SK-MEL-5 (cell line): ENCODE measurements around the gene SND1. TPM values are rescaled to one million over a fixed set of nuclear protein-coding genes. Genes with fewer than 3 reads are reported as not detected.
"Not testable (repeated sequence)": the region's sequence is repeated elsewhere in the genome, so short reads cannot be mapped to it uniquely, and the experiment has no call there.

Experiments
- DNase-seq: peaks from one replicate; pipeline ENCODE4 v3.0.0-alpha.2; 2016; ENCODE audit warnings: low read depth, low spot score
- in situ Hi-C: cut with HindIII; loops from 2 replicates; pipeline ENCODE4 v1.10.0; 2016; ENCODE audit warnings: low sequenced_read_pairs, high pct_unique_total_duplicates, low pct_unique_long_range_greater_than_20kb
- total RNA-seq: library from RNA; depleted of rRNA; stranded (reverse); fragments of >200 nt; shearing (Covaris generic); gene quantifications from 2 replicates; pipeline ENCODE4 v1.2.3, GENCODE V29; 2014

The SND1 gene
- total RNA-seq, 1 experiment from 2014 or later, result 263 TPM

DNA sequence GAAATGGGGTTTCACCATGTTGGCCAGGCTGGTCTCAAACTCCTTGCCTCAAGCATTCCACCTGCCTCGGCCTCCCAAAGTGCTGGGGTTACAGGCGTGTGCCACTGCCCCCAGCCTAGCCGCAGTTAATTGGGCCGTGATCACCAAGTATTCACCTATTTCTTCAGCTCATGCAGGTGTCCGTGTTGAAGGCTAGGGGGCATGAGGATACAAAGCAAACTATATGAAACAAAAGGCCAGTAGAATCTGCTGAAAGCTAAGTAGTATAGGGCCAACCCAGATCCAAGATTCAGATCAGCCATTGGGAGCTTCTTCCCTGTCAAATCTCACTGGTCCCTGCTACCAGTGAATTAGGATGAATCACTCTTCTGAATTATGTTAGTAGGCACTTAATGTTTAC is 305.9 kb downstream of the SND1 start:
- in situ Hi-C loops, result no loop called here
- no peak for DNase-seq

DNA sequence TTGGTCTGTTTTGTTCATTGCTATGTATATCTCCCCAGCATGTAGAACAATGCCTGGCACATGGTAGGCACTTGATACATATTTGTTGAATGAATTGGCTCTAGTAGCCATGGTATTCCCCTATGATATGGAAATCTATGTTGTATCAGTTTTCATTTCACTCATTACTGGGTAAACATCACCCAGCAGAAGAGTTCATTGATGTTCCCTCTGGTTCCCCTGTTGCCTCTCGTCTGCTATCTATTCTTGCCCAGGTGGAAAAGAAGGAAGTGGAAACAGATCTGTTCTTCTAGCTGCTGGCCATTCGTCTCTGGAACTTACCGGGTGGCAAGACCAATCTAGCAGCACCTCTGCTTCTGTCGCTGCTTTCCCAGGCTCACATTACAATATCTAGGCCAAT is 307.8 kb downstream of the SND1 start:
- no peak for DNase-seq
- in situ Hi-C loops, result no loop called here

DNA sequence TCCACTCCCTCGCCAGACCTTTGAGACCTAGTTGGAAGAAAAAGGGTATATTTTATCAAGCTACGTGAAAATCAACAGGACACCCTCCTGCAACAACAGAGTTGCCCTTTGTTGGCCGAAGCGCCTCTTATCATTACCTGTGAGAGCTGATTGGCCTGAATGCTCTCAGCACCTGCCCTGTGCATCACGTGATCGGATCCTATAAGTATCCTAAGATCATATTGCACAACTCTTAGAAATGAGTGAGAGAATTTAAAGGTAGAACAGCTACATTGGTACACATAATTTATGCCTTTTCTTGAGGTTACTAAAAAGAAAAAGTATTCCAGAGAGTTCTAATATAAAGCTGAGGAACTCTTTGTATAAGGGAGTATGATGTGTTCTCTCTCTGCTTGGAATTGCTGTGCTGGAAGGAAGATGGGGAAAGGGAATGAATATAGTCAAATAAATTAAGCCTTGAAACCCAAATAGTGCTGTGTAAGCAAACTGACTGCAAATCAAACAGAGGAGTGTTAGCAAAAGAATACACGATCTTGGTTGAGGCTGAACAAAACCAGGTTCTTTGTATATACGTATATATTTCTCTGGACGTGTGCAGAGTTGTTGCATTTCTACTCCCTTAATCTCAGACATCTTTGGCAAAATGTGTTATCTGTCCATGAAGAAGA is 309.9 kb downstream of the SND1 start:
- in situ Hi-C loops, result no loop called here
- no peak for DNase-seq

DNA sequence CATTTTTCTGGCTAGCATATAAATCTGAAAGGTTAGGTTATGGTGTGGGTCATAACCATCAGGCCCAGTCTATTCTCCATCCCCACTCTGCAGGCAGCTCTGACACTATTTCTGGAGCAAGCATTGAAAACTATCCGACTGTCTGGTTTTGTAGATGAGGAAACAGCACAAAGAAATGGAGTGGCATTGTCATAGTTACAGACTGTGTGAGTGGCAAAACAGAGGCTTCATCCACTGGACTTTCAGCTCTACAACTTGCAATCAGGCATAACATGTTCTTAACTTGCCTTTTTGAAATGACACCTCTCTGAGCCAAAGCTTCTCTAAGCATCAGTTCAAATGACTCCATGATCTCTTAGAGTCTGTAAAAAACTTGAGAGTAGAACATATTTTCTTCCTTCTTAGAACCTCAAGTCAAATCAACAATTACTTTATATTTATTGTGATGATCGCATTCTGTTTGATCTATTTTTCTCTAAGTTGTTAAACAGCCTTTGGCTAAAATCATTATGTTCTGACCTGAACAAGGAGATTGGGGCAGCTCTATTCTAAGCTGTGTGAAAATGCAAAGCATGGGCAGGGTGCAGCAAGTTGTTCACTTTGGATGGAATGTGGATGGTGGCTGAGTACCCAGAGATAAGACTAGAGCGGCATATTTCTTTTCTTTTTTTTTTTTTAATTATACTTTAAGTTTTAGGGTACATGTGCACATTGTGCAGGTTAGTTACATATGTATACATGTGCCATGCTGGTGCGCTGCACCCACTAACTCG is 310.8 kb downstream of the SND1 start:
- DNase-seq, result no peak
- in situ Hi-C loops, result no loop called here

DNA sequence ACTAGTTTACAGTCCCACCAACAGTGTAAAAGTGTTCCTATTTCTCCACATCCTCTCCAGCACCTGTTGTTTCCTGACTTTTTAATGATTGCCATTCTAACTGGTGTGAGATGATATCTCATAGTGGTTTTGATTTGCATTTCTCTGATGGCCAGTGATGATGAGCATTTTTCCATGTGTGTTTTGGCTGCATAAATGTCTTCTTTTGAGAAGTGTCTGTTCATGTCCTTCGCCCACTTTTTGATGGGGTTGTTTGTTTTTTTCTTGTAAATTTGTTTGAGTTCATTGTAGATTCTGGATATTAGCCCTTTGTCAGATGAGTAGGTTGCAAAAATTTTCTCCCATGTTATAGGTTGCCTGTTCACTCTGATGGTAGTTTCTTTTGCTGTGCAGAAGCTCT is 311.9 kb downstream of the SND1 start:
- in situ Hi-C loops, result not testable (repeated sequence)

DNA sequence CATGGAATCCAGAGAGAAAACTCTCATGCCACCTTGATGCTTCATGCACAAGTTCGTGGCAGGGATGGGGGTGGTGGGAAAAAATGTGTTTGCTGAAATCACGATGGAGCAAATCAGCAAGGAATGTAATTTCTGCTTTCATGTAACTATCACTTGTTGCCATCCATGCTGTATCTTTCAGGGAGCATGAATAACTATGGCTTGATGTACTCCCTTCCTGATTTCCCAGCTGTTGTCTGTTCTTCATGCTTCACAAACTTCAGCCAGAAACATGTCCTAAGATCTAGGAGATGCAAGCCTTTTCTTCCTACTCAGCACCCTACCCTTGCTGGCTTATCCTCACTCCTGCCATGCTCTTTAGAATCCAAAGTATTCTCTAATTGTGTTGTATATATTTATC is 315.3 kb downstream of the SND1 start:
- in situ Hi-C loops, result no loop called here

More for the DNA sequence above, 311.9 kb downstream of the SND1 start:
- not testable (repeated sequence) for DNase-seq

DNA sequence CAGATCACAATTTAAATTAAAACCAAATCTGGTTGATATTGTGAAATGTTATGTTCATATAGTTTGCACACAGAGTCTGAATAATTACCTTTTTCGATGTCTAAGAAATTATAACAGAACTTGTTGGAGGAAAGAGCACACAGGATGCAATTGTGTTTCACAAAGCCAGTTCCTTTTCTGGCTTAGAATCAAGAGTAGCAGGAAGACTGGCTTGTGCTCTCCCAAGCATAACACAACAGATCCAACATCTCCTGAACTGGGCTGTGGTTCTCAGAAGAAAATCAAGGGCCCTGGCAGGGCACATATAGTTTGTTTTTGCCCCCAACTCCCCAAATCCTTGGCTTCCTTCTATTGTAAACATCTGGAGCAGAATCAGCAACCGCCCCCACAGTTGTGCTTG is 316.6 kb downstream of the SND1 start:
- in situ Hi-C loops, result no loop called here
- no peak for DNase-seq

More for the DNA sequence above, 315.3 kb downstream of the SND1 start:
- DNase-seq, result no peak

DNA sequence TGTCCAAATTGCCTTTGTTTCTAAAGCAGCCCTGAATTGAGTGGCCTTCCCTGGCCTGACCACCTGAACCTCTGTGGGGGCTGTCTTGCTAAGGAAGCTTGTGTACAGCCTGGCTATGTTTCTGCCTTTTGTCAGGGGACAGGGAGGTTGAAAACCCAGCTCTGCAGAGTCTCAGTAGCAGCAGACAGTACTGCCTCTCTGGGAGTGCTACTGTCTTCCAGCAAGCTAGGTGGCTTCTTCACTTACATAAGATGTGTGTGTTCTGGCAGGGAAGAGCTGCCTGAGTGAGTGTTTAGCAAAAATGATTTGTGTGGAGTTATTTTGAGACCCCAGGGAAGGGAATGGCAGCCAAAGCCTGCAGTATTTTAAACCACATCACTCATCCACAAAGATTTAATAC is 321.8 kb downstream of the SND1 start:
- in situ Hi-C loops, result no loop called here

DNA sequence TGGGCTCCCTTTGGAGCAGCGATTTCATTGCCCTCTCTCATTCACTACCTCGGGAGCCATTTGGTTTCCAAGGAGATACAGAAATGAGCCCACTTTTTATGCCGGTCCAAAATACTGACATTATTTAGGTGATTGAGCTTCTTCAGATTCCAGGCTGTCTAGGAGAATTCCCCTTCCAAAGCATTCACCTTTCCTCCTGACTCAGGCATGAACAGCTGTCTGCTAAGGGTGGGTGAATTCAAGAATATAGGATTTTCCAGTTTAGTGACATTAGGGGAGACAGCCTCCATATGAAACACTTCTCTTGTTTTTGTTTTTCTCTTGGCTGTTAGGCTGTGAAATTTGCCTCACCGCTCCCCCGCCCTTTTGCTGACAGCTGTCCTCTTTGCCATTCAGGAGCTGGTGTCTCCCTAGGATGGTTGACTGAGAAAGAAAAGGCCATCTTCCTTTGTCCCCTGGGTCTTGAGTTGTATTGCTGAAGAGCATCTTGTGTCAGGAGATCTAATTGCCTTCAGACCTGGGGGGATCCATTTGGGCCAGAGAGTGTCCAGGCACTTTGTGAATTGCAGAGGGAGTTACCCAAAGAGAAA is 322.5 kb downstream of the SND1 start:
- in situ Hi-C loops, result no loop called here
- DNase-seq, result no peak

More for the DNA sequence above, 321.8 kb downstream of the SND1 start:
- DNase-seq, result no peak

DNA sequence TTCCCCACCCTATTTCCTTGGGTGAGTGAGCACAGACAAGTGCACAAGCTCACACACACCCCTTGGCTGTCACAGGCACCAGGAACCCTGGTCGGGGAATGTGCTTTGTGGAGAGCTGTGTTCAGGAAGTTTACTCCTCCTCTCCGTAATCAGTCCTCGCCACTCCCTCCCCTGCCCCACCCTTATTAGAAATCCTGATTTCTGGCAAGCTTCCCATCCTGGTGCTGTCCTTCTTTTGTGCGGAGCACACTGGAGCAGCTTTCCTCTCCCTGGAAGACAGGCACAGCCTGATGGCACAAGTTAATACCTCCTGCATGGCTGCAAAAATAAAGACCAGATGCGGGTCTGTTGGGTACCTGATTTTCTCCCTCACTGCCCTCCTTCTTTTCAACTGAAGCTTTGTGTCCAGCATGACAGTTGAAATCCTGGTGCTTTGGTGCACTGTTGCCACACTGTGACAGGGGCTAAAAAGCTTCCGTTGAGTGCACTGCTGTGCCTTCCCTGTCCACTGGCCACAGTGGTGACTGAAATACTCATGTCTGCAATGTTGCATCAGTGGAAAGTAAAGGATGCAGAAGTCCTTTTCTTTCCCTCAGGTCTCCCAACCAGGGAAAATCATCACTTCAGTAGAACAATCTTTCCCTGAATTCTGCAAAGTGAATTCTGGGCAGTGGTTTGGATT is 324.2 kb downstream of the SND1 start:
- in situ Hi-C loops, result no loop called here
- DNase-seq, result no peak

DNA sequence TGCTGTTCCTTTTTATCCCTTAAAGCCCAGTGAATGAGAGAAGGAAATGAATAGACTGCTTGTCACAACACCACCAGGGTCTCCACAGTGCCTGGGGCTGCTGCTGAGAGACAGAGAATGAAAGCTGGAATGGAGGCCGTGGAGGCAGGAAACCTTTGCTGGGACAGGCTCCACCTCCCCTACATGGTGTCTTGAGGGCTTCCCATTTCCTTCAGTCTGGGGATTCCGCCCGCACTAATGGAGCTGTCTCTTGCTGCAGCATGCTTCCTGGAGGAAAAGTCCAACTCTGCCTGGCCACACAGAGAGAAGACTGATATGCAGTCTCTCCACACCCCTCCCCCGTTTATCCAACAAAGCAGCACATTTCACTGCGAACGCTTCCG is 324.7 kb downstream of the SND1 start:
- no peak for DNase-seq
- in situ Hi-C loops, result no loop called here

DNA sequence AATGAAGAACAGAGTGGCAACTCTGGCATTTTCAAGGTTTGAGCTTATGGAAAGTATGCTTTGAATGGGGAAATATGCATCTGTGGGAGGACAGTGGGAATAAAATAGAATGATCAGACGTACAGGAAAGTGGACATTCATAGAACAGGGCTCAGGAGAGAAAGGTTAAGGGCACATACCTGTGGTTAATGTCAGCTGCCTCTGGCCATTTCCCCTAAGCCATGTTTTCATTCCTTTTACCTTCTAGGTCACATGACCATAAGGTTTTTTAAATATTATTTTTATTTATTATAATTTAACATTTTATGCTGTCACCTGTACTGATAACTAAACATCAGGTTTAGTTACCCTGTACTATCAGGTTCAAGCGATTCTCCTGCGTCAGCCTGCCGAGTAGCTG is 326.4 kb downstream of the SND1 start:
- DNase-seq, result no peak
- in situ Hi-C loops, result no loop called here

DNA sequence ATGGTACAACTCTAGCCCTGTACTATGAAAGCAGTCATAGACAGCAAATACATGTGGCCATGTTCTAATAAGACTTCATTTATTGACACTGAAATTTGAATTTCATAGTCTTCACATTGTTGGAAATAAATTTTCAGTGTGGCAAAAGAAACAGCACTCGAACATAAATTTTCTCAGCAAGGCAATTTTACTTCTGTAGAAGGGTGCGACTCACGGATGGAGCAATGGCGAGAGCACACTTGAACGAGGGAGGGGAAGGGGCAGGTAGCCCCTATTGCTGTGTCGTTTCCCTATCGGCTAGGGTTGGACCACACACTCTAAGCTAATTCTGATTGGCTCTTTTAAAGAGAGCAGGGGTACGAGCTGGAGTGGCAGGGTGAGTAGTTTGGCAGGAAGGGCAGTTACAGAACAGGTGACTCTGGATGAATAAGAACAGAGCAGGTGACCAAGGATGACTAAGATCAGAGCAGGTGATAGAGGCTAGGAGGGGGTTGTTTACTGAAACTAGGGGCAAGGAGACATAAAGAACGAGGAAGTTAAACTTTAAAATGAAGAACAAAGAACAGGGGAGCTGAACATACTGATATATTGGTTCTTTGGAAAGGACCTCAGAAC is 327.2 kb downstream of the SND1 start:
- in situ Hi-C loops, result no loop called here
- DNase-seq, result no peak

DNA sequence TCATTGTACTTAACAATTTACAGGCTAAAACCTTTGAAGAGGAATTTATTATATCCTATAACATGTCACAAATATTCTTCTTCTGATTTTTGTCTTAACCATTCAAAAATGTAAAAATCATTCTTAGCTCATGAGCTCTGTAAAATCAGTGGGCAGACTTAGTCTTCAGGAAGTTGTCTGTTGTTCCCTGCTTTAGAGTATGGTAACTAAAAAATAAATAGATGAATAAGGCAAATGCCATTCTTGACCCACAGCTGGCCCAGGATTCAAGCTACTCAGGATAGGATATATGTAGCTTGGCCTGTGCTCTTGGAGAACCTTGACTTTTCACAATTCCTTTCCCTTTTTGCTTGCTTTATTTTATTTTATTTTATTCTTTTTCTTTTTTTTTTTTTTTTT is 327.7 kb downstream of the SND1 start:
- in situ Hi-C loops, result no loop called here
- DNase-seq, result no peak

DNA sequence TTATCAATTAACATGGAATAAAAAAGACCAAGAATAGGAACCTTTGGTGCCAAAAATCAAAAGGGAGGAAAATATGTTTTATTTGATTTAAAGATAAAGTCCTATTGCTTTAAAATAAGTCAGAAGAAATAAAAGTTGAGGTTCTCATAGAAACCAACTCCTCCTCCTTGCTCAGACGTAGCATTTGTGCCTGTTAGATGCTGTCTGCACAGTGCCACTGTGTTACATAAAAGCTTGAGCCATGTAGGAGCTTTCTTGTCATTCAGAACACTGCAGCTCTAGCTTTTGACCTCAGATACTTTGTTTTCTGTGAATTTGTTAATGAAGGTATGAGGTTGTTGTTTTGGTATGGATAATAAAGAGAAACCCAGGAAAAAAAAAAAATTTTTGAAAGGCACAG is 328.9 kb downstream of the SND1 start:
- DNase-seq, result no peak
- in situ Hi-C loops, result no loop called here

DNA sequence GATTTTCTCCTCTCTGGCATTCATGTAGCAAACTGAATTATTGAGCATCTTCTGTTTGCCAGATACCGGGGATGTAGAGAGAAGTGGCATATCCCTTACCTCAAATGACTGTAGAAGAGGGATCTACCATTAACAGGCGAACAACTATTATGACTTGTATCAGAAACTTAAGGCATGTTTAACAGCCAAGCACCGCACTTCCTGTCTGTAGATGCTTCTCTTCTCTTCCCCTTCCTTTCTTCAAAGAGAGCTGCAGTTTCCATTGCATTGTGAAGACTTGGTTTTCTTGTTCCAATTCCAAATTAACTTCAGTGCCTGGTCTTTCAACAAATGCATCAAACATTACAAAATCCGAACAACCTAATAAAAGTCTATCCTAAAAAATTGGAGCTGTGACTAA is 330.0 kb downstream of the SND1 start:
- in situ Hi-C loops, result no loop called here

DNA sequence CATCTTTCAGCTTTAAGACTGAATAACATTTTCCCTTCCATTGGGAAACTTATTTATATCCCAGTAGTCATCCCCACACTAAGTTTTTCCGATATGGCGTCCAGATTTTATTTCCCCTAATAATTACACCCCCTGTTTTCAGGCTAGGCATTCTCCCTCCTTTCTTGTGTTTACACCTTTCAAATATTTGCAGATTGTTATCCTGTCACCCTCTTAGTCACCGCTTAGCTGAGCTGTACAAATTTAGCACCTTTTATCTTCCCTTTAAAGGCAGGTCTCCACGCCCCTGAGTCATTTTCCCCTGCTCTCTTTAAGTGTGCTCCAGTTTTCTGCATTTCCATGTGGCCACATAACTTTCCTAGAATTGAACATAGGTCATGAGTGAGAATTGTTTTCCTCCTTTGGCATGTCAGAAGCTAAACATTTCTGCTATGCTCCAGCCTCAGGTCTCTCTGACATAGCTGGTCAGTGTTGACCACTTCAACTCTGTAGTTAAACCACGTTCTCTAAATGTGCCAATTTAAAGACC is 331.9 kb downstream of the SND1 start:
- in situ Hi-C loops, result no loop called here
- no peak for DNase-seq

More for the DNA sequence above, 330.0 kb downstream of the SND1 start:
- no peak for DNase-seq
